HepG2 (cell line): Measurements from ENCODE around the gene PCYT2. TPM values are rescaled to one million over a fixed set of nuclear protein-coding genes. Genes with fewer than 3 reads are reported as not detected.

ENCODE experiments used
- CBFB ChIP-seq: sonication (generic); formaldehyde crosslinking; IDR thresholded peaks from 2 replicates; pipeline ENCODE4 v1.4.0; 2020; ENCODE audit warnings: missing genetic modification reagents
- CCAR2 ChIP-seq: fragments of 200-400 bp; formaldehyde crosslinking; optimal IDR thresholded peaks from 2 replicates; pipeline ENCODE3; 2018; ENCODE audit warnings: low read depth, mild to moderate bottlenecking, low read length, moderate library complexity
- GATAD2A ChIP-seq: IDR thresholded peaks from 2 replicates; pipeline ENCODE4 v1.6.1; 2016
- HNF1B ChIP-seq: sonication (generic); formaldehyde crosslinking; IDR thresholded peaks from 2 replicates; pipeline ENCODE4 v1.5.1; 2020; ENCODE audit warnings: mild to moderate bottlenecking, moderate library complexity, missing genetic modification reagents
- KMT2B ChIP-seq: IDR thresholded peaks from 2 replicates; pipeline ENCODE4 v1.6.1; 2016; ENCODE audit warnings: missing genetic modification reagents, missing compliant biosample characterization
- MED8 ChIP-seq: sonication (generic); formaldehyde crosslinking; IDR thresholded peaks from 2 replicates; pipeline ENCODE4 v1.8.1; 2023; ENCODE audit warnings: mild to moderate bottlenecking, missing genetic modification reagents; ENCODE audit not compliant: insufficient replicate concordance
- MLLT10 ChIP-seq: sonication (generic); formaldehyde crosslinking; IDR thresholded peaks from 2 replicates; pipeline ENCODE4 v1.4.0; 2020; ENCODE audit warnings: missing genetic modification reagents
- NFE2L1 ChIP-seq: sonication (generic); formaldehyde crosslinking; IDR thresholded peaks from 2 replicates; pipeline ENCODE4 v1.4.0; 2020; ENCODE audit warnings: missing genetic modification reagents, mild to moderate bottlenecking, borderline replicate concordance
- PHF8 ChIP-seq: sonication (generic); formaldehyde crosslinking; IDR thresholded peaks from 2 replicates; pipeline ENCODE4 v1.5.0; 2020; ENCODE audit warnings: missing genetic modification reagents
- SETDB1 ChIP-seq: sonication (generic); formaldehyde crosslinking; IDR thresholded peaks from 2 replicates; pipeline ENCODE4 v1.5.1; 2020; ENCODE audit warnings: missing genetic modification reagents, mild to moderate bottlenecking, borderline replicate concordance
- SP4 ChIP-seq: sonication (generic); formaldehyde crosslinking; IDR thresholded peaks from 2 replicates; pipeline ENCODE4 v1.8.1; 2023; ENCODE audit warnings: mild to moderate bottlenecking, missing genetic modification reagents
- TAF1 ChIP-seq: sonication (generic); formaldehyde crosslinking; IDR thresholded peaks from 2 replicates; pipeline ENCODE4 v1.4.0; 2020; ENCODE audit warnings: missing genetic modification reagents
- THAP11 ChIP-seq: IDR thresholded peaks from 2 replicates; pipeline ENCODE4 v1.6.1; 2016; ENCODE audit warnings: missing biosample characterization, missing genetic modification reagents
- TOE1 ChIP-seq: sonication (generic); formaldehyde crosslinking; IDR thresholded peaks from 2 replicates; pipeline ENCODE4 v1.4.0; 2020; ENCODE audit warnings: mild to moderate bottlenecking, missing genetic modification reagents
- XBP1 ChIP-seq: sonication (generic); formaldehyde crosslinking; IDR thresholded peaks from 2 replicates; pipeline ENCODE4 v1.5.0; 2020; ENCODE audit warnings: missing genetic modification reagents
- ZFP62 ChIP-seq: sonication (generic); formaldehyde crosslinking; IDR thresholded peaks from 2 replicates; pipeline ENCODE4 v1.4.0; 2020; ENCODE audit warnings: missing genetic modification reagents
- ZMYM4 ChIP-seq: sonication (generic); formaldehyde crosslinking; IDR thresholded peaks from 2 replicates; pipeline ENCODE4 v1.8.1; 2023; ENCODE audit warnings: mild to moderate bottlenecking, missing genetic modification reagents
- ZNF430 ChIP-seq: sonication (generic); formaldehyde crosslinking; IDR thresholded peaks from 2 replicates; pipeline ENCODE4 v1.9.0; 2021; ENCODE audit warnings: mild to moderate bottlenecking, missing genetic modification reagents
- ZNF609 ChIP-seq: sonication (generic); formaldehyde crosslinking; IDR thresholded peaks from 2 replicates; pipeline ENCODE4 v1.4.0; 2020; ENCODE audit warnings: mild to moderate bottlenecking, missing genetic modification reagents, borderline replicate concordance
- ZNF678 ChIP-seq: sonication (generic); formaldehyde crosslinking; IDR thresholded peaks from 2 replicates; pipeline ENCODE4 v1.4.0; 2020; ENCODE audit warnings: mild to moderate bottlenecking, missing genetic modification reagents
- ZSCAN30 ChIP-seq: sonication (generic); formaldehyde crosslinking; IDR thresholded peaks from 2 replicates; pipeline ENCODE4 v1.5.0; 2020; ENCODE audit warnings: mild to moderate bottlenecking, missing genetic modification reagents
- polyA plus RNA-seq, 8 experiments: library from polyadenylated mRNA; depleted of rRNA in 3 of 8; stranded (reverse) in 7 of 8; unstranded in 1 of 8; fragments of >200 nt; fragmentation: Illumina TruSeq in 4 of 8; extraction: Trizol in 4 of 8; gene quantifications; 2 replicates each; pipeline versions ENCODE4 v1.2.1 to v1.2.3, GENCODE V29; 2011 to 2016; ENCODE audit warnings: low read depth in 4 of 8, missing spikeins in 1 of 8, mixed read lengths in 1 of 8; ENCODE audit not compliant: insufficient read depth in 1 of 8
- total RNA-seq, 5 experiments: library from RNA; depleted of rRNA; stranded (reverse); fragments of >200 nt; fragmentation: Illumina TruSeq; extraction: Trizol; gene quantifications; 2 replicates each; pipeline ENCODE4 v1.2.3, GENCODE V29; 2016; ENCODE audit warnings: low read depth in 1 of 5
- TF ChIP-seq, protein P1 (sequence below): sonication (generic); formaldehyde crosslinking; IDR thresholded peaks from 2 replicates; pipeline ENCODE4 v1.9.0; 2021; ENCODE audit warnings: missing genetic modification reagents, borderline replicate concordance

The PCYT2 gene
- total and polyA plus RNA-seq, 2 of the 13 experiments (the other 11 are each of a cell fraction or from before 2014, with no cell fraction given) = 147 to 297 TPM

DNA sequence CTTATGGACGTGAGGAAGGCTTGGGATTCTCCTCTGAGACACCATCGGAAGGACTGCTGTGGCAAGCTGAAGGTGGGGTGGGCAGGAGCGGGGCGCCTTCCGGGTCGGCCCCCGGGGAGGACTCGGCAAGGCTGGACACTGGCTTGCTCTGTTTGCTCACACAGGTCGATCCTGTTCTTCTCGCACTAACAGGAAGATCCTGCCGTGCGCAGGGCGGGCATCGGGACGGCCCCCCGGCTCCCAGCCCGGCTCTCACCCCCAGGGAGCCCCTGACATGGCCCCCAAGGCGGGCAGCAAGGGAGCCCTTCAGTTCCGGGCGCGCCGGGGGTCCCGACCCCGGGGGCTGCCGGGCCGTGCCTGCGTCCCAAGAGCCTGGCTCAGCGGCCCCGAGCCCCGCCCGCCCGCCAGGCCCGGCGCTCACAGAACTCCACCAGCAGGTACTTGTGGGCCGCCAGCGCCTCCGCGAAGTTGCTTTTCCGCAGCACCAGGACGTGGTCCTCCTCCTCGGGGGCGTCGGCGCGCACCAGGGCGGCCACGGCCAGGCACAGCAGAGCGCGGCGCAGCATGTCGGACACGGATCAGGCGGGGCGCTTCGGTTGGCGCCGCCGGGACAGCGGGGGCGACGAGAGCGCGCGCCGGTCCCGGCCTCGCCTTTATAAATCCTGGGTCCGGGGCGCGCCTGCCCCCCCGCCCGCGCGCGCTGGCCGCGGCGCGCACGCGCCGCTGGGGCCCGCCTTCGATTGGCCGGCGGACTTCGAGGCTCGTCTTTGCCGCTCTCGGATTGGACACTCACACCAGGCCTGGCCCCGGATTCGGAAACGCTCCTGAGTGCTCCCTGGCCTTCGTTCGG lies 51.1 kb downstream of the PCYT2 start, which contains the start of gene P4HB (continued):
- TF ChIP-seq ZNF609 (no peak), TAF1 (no peak; the same call in none of the 2 replicates), CCAR2 (no peak), ZNF430 (CRISPR knock-in tag) (0 out of 2 replicates have a peak, but pooled peaks have one; percentile 22), THAP11 (CRISPR knock-in tag) (no peak), XBP1 (CRISPR knock-in tag) (no peak), GATAD2A (CRISPR knock-in tag) (no peak), MED8 (CRISPR knock-in tag) (no peak), KMT2B (CRISPR knock-in tag) (no peak), PHF8 (CRISPR knock-in tag) (peak; percentile 80), TOE1 (CRISPR knock-in tag) (no peak; the same call in 1 of the 2 replicates), MLLT10 (no peak), ZFP62 (CRISPR knock-in tag) (peak; percentile 76; the same call in 1 of the 2 replicates), ZMYM4 (CRISPR knock-in tag) (peak; percentile 12; the same call in 1 of the 2 replicates), SETDB1 (no peak), HNF1B (CRISPR knock-in tag) (no peak), ZNF678 (no peak), ZSCAN30 (CRISPR knock-in tag) (no peak), NFE2L1 (no peak), CBFB (CRISPR knock-in tag) (no peak), SP4 (CRISPR knock-in tag) (no peak)
- TF ChIP-seq, protein P1, sequence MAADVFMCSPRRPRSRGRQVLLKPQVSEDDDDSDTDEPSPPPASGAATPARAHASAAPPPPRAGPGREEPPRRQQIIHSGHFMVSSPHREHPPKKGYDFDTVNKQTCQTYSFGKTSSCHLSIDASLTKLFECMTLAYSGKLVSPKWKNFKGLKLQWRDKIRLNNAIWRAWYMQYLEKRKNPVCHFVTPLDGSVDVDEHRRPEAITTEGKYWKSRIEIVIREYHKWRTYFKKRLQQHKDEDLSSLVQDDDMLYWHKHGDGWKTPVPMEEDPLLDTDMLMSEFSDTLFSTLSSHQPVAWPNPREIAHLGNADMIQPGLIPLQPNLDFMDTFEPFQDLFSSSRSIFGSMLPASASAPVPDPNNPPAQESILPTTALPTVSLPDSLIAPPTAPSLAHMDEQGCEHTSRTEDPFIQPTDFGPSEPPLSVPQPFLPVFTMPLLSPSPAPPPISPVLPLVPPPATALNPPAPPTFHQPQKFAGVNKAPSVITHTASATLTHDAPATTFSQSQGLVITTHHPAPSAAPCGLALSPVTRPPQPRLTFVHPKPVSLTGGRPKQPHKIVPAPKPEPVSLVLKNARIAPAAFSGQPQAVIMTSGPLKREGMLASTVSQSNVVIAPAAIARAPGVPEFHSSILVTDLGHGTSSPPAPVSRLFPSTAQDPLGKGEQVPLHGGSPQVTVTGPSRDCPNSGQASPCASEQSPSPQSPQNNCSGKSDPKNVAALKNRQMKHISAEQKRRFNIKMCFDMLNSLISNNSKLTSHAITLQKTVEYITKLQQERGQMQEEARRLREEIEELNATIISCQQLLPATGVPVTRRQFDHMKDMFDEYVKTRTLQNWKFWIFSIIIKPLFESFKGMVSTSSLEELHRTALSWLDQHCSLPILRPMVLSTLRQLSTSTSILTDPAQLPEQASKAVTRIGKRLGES = peak; percentile 74; the same call in 1 of the 2 replicates
